HepG2 (cell line): ENCODE measurements around the gene MCMBP. TPM values are rescaled to one million over a fixed set of nuclear protein-coding genes. Genes with fewer than 3 reads are reported as not detected.
A peak's percentile ranks its signal among the peaks of the same experiment; 100 is the strongest.

Experiments used
- ARNT2 ChIP-seq: sonication (generic); formaldehyde crosslinking; IDR thresholded peaks from 2 replicates; pipeline ENCODE4 v1.8.0; 2022; ENCODE audit warnings: mild to moderate bottlenecking, low read depth, missing genetic modification reagents, moderate library complexity
- ETV5 ChIP-seq: IDR thresholded peaks from 2 replicates; pipeline ENCODE4 v1.6.1; 2018; ENCODE audit warnings: missing biosample characterization, missing genetic modification reagents, inconsistent platforms, borderline replicate concordance
- FOXC1 ChIP-seq: sonication (generic); formaldehyde crosslinking; IDR thresholded peaks from 2 replicates; pipeline ENCODE4 v1.8.0; 2022; ENCODE audit warnings: mild to moderate bottlenecking, missing genetic modification reagents, borderline replicate concordance
- IKZF1 ChIP-seq: fragments of 450-650 bp; IDR thresholded peaks from 2 replicates; pipeline ENCODE4 v1.7.1; 2016
- MLLT10 ChIP-seq: sonication (generic); formaldehyde crosslinking; IDR thresholded peaks from 2 replicates; pipeline ENCODE4 v1.4.0; 2020; ENCODE audit warnings: missing genetic modification reagents
- PHF20 ChIP-seq: sonication (generic); formaldehyde crosslinking; IDR thresholded peaks from 2 replicates; pipeline ENCODE4 v1.5.0; 2020; ENCODE audit warnings: mild to moderate bottlenecking, missing genetic modification reagents
- SCMH1 ChIP-seq: sonication (generic); formaldehyde crosslinking; IDR thresholded peaks from 2 replicates; pipeline ENCODE4 v1.9.0; 2021; ENCODE audit warnings: missing genetic modification reagents, mild to moderate bottlenecking, borderline replicate concordance
- SP140L ChIP-seq: sonication (generic); formaldehyde crosslinking; IDR thresholded peaks from 2 replicates; pipeline ENCODE4 v1.4.0; 2020; ENCODE audit warnings: missing genetic modification reagents, borderline replicate concordance
- ZFP36 ChIP-seq: fragments of 150-350 bp; IDR thresholded peaks from 2 replicates; pipeline ENCODE4 v1.6.1; 2018; ENCODE audit warnings: borderline replicate concordance, low read length, low read depth; ENCODE audit not compliant: partially characterized antibody
- ZNF253 ChIP-seq: sonication (generic); formaldehyde crosslinking; IDR thresholded peaks from 2 replicates; pipeline ENCODE4 v1.8.0; 2022; ENCODE audit warnings: mild to moderate bottlenecking, missing genetic modification reagents, borderline replicate concordance
- ZNF382 ChIP-seq: sonication (generic); formaldehyde crosslinking; IDR thresholded peaks from 2 replicates; pipeline ENCODE4 v1.5.0; 2020; ENCODE audit warnings: missing genetic modification reagents, mild to moderate bottlenecking, borderline replicate concordance
- ZNF746 ChIP-seq: sonication (generic); formaldehyde crosslinking; IDR thresholded peaks from 2 replicates; pipeline ENCODE4 v1.8.0; 2022; ENCODE audit warnings: mild to moderate bottlenecking, missing genetic modification reagents
- ZNF788 ChIP-seq: sonication (generic); formaldehyde crosslinking; IDR thresholded peaks from 2 replicates; pipeline ENCODE4 v1.5.0; 2020; ENCODE audit warnings: mild to moderate bottlenecking, missing genetic modification reagents, borderline replicate concordance
- ZSCAN25 ChIP-seq: sonication (generic); formaldehyde crosslinking; IDR thresholded peaks from 2 replicates; pipeline ENCODE4 v1.8.0; 2022; ENCODE audit warnings: mild to moderate bottlenecking, missing genetic modification reagents
- polyA plus RNA-seq, 8 experiments: library from polyadenylated mRNA; depleted of rRNA in 3 of 8; stranded (reverse) in 7 of 8; unstranded in 1 of 8; fragments of >200 nt; fragmentation: Illumina TruSeq in 4 of 8; extraction: Trizol in 4 of 8; gene quantifications; 2 replicates each; pipeline versions ENCODE4 v1.2.1 to v1.2.3, GENCODE V29; 2011 to 2016; ENCODE audit warnings: low read depth in 4 of 8, missing spikeins in 1 of 8, mixed read lengths in 1 of 8; ENCODE audit not compliant: insufficient read depth in 1 of 8
- total RNA-seq, 5 experiments: library from RNA; depleted of rRNA; stranded (reverse); fragments of >200 nt; fragmentation: Illumina TruSeq; extraction: Trizol; gene quantifications; 2 replicates each; pipeline ENCODE4 v1.2.3, GENCODE V29; 2016; ENCODE audit warnings: low read depth in 1 of 5
- TF ChIP-seq, protein P1 (sequence below): sonication (generic); formaldehyde crosslinking; IDR thresholded peaks from 2 replicates; pipeline ENCODE4 v1.5.1; 2020; ENCODE audit warnings: mild to moderate bottlenecking, missing genetic modification reagents, borderline replicate concordance
- TF ChIP-seq, protein P2 (sequence below): sonication (generic); formaldehyde crosslinking; IDR thresholded peaks from 2 replicates; pipeline ENCODE4 v1.9.0; 2022; ENCODE audit warnings: low read depth, missing genetic modification reagents
- TF ChIP-seq, protein P3 (sequence below): IDR thresholded peaks from 2 replicates; pipeline ENCODE4 v1.6.1; 2016
- TF ChIP-seq, protein P4 (sequence below): sonication (generic); formaldehyde crosslinking; IDR thresholded peaks from 2 replicates; pipeline ENCODE4 v1.5.0; 2020; ENCODE audit warnings: missing genetic modification reagents, mild to moderate bottlenecking, borderline replicate concordance

MCMBP gene
- total and polyA plus RNA-seq, 2 of the 13 experiments (the other 11 are each of a cell fraction or from before 2014, with no cell fraction given): 35.7 to 62.4 TPM

DNA sequence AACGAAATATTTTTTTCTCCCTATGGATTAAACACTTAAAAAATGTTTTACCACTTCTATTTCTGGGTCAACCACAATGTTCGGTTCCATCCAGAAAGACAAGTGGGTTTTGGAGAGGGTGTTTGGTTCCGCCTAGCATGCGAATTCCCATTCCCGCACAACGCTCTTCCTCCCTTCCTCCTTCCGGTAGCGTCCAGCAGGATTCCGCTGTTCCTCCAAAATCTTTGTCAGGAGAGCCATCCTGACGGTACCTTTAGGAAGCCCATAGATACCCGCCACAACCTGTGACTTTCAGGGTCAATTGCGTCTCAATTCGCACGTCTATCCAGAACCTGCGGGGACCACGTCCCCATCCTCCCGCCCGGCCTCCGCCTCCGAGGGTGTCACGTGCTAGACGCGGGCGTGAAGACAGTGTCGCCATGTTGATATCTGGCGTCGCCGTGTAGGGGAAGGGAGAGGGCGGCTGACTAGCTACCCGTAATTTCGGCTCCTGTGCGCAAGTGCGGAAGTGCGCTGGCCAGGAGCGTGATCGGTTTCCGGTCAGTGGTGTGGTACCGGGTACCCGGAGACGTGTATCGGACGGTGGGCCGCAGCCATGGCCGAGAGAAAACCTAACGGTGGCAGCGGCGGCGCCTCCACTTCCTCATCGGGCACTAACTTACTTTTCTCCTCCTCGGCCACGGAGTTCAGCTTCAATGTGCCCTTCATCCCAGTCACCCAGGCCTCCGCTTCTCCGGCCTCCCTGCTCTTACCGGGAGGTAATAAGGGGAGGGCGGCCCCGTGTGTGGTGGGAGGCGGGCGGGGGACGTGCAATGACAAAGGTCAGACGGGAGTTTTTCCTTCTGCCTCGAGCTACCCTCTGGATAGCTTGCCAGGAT, 19.8 kb upstream of the MCMBP start, which contains the start of gene SEC23IP (continued):
- TF ChIP-seq ZNF788 (CRISPR knock-in tag): peak; percentile 86; the same call in 1 of the 2 replicates
- no peak for TF ChIP-seq MLLT10 (CRISPR knock-in tag)
- TF ChIP-seq, protein P1, sequence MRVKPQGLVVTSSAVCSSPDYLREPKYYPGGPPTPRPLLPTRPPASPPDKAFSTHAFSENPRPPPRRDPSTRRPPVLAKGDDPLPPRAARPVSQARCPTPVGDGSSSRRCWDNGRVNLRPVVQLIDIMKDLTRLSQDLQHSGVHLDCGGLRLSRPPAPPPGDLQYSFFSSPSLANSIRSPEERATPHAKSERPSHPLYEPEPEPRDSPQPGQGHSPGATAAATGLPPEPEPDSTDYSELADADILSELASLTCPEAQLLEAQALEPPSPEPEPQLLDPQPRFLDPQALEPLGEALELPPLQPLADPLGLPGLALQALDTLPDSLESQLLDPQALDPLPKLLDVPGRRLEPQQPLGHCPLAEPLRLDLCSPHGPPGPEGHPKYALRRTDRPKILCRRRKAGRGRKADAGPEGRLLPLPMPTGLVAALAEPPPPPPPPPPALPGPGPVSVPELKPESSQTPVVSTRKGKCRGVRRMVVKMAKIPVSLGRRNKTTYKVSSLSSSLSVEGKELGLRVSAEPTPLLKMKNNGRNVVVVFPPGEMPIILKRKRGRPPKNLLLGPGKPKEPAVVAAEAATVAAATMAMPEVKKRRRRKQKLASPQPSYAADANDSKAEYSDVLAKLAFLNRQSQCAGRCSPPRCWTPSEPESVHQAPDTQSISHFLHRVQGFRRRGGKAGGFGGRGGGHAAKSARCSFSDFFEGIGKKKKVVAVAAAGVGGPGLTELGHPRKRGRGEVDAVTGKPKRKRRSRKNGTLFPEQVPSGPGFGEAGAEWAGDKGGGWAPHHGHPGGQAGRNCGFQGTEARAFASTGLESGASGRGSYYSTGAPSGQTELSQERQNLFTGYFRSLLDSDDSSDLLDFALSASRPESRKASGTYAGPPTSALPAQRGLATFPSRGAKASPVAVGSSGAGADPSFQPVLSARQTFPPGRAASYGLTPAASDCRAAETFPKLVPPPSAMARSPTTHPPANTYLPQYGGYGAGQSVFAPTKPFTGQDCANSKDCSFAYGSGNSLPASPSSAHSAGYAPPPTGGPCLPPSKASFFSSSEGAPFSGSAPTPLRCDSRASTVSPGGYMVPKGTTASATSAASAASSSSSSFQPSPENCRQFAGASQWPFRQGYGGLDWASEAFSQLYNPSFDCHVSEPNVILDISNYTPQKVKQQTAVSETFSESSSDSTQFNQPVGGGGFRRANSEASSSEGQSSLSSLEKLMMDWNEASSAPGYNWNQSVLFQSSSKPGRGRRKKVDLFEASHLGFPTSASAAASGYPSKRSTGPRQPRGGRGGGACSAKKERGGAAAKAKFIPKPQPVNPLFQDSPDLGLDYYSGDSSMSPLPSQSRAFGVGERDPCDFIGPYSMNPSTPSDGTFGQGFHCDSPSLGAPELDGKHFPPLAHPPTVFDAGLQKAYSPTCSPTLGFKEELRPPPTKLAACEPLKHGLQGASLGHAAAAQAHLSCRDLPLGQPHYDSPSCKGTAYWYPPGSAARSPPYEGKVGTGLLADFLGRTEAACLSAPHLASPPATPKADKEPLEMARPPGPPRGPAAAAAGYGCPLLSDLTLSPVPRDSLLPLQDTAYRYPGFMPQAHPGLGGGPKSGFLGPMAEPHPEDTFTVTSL (CRISPR knock-in tag): peak; percentile 60; the same call in 1 of the 2 replicates
- TF ChIP-seq ZSCAN25 (CRISPR knock-in tag): peak; percentile 78; the same call in 1 of the 2 replicates
- TF ChIP-seq, protein P2, sequence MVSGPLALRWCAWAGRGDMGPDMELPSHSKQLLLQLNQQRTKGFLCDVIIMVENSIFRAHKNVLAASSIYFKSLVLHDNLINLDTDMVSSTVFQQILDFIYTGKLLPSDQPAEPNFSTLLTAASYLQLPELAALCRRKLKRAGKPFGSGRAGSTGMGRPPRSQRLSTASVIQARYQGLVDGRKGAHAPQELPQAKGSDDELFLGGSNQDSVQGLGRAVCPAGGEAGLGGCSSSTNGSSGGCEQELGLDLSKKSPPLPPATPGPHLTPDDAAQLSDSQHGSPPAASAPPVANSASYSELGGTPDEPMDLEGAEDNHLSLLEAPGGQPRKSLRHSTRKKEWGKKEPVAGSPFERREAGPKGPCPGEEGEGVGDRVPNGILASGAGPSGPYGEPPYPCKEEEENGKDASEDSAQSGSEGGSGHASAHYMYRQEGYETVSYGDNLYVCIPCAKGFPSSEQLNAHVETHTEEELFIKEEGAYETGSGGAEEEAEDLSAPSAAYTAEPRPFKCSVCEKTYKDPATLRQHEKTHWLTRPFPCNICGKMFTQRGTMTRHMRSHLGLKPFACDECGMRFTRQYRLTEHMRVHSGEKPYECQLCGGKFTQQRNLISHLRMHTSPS (CRISPR knock-in tag): peak; percentile 50; the same call in 1 of the 2 replicates
- TF ChIP-seq, protein P3, sequence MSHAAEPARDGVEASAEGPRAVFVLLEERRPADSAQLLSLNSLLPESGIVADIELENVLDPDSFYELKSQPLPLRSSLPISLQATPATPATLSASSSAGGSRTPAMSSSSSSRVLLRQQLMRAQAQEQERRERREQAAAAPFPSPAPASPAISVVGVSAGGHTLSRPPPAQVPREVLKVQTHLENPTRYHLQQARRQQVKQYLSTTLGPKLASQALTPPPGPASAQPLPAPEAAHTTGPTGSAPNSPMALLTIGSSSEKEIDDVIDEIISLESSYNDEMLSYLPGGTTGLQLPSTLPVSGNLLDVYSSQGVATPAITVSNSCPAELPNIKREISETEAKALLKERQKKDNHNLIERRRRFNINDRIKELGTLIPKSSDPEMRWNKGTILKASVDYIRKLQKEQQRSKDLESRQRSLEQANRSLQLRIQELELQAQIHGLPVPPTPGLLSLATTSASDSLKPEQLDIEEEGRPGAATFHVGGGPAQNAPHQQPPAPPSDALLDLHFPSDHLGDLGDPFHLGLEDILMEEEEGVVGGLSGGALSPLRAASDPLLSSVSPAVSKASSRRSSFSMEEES: peak; percentile 98
- no peak for TF ChIP-seq ZNF382
- TF ChIP-seq FOXC1 (CRISPR knock-in tag): peak; percentile 84; the same call in 1 of the 2 replicates
- peak; percentile 29; the same call in 1 of the 2 replicates for TF ChIP-seq ARNT2 (CRISPR knock-in tag)
- no peak for TF ChIP-seq IKZF1
- no peak for TF ChIP-seq SCMH1 (CRISPR knock-in tag)
- TF ChIP-seq PHF20 (CRISPR knock-in tag): peak; percentile 93
- TF ChIP-seq ZFP36: no peak
- TF ChIP-seq SP140L (CRISPR knock-in tag): no peak
- TF ChIP-seq, protein P4, sequence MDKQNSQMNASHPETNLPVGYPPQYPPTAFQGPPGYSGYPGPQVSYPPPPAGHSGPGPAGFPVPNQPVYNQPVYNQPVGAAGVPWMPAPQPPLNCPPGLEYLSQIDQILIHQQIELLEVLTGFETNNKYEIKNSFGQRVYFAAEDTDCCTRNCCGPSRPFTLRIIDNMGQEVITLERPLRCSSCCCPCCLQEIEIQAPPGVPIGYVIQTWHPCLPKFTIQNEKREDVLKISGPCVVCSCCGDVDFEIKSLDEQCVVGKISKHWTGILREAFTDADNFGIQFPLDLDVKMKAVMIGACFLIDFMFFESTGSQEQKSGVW (CRISPR knock-in tag): no peak
- no peak for TF ChIP-seq ZNF253 (CRISPR knock-in tag)
- peak; percentile 73; the same call in 1 of the 2 replicates for TF ChIP-seq ZNF746 (CRISPR knock-in tag)
- TF ChIP-seq ETV5 (CRISPR knock-in tag): peak; percentile 69
